Urothelium cell line (cell line): ENCODE results near the gene SDHAF1.

Experiments
- DNase-seq: peaks from one replicate; pipeline ENCODE4 v3.0.0; 2011; ENCODE audit warnings: low spot score, mixed read lengths
- FAIRE-seq: peaks from 2 replicates; lab custom pipeline; 2011; peaks lifted over from hg19 to GRCh38; lab: Jason Lieb, UNC

SDHAF1 gene

DNA sequence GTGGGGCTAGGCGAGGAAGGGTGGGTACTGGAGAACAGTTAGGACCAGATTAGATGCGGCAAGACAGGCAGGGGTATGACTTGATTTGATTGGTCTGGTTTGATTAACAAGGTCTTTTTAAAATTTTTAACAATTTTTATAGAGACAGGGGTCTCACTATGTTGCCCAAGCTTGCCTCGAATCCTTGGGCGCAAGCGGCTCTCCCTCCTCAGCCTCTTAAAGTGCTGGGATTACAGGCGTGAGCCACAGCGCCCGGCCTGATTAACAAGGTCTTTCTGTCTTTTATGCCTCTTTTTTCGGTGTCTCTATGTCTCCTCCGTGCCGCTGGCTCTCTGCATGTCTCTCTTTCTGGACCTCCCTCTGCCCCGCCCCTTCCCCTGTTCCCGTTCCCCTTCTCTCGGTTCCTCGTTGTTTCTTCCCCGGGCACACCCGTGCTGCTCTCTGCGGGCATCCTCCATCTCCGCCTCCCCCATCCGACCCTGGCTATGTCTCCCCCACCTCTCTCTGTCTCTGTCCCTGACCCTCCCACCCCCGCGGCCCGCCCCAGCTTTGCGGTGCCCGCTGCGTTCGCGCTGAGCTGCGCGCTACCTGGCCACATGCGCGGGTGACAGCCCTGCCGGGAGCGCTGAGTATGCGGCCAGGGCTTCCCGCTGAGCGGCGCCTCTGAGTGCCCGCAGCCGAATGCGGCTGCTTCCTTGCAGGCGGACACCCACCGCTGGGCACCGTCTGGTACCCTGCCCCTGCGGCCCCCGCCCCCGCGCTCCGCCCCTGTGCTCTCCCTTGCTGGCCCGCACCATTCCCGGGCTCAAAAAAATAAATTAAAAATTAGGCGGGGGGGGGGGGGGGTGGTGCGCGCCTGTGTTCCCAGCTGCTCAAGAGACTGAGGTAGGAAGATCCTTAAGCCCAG, 8.1 kb upstream of the SDHAF1 start:
- FAIRE-seq (peak; percentile 32), DNase-seq (peak; percentile 54)

DNA sequence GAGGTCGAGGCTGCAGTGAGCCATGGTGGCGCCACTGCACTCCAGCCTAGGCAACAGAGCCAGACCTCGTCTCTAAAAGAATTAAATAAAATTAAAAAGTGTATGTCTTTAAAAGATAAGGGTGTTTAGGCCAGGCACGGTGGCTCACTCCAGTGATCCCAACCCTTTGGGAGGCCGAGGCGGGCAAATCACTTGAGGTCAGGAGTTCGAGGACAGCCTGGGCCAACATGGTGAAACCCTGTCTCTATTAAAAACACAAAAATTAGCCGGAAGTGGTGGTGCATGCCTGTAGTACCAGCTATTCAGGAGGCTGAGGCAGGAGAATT, 7.5 kb upstream of the SDHAF1 start:
- DNase-seq (no peak), FAIRE-seq (no peak)

DNA sequence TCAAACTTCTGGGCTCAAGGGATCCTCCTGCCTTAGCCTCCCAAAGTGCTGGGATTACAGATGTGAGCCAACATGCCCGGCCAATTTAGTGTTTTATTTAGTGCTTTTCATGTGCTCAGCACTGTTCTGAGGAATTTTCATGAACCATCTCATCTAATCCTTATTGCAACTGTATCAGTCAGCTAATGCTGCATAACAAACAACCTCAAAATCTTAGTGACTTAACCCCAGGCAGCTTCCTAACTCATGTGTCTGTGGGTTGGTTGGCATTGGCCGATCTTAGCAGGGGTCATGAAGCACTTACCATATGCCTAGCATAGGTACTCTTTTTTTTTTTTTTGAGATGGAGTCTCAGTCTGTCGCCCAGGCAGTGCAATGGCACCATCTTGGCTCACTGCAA, 6.2 kb upstream of the SDHAF1 start:
- FAIRE-seq (no peak), DNase-seq (no peak)

DNA sequence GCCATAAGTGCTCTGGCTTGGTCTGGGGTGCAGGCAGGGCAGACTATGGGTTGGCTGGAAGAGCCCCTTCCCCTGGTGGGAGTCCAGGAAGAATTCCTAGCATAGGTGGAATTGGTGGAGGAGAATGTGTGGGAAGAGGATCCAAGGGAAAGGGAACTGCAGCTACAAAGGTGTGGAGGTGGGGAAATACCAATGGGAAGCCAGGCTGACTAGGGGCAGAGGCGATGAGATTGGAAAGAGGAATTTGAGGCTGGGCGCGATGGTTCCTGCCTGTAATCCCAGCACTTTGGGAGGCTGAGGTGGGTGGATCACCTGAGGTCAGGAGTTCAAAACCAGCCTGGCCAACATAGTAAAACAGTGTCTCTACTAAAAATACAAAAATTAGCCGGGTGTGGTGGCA, 4.8 kb upstream of the SDHAF1 start:
- no peak for FAIRE-seq
- DNase-seq: no peak

DNA sequence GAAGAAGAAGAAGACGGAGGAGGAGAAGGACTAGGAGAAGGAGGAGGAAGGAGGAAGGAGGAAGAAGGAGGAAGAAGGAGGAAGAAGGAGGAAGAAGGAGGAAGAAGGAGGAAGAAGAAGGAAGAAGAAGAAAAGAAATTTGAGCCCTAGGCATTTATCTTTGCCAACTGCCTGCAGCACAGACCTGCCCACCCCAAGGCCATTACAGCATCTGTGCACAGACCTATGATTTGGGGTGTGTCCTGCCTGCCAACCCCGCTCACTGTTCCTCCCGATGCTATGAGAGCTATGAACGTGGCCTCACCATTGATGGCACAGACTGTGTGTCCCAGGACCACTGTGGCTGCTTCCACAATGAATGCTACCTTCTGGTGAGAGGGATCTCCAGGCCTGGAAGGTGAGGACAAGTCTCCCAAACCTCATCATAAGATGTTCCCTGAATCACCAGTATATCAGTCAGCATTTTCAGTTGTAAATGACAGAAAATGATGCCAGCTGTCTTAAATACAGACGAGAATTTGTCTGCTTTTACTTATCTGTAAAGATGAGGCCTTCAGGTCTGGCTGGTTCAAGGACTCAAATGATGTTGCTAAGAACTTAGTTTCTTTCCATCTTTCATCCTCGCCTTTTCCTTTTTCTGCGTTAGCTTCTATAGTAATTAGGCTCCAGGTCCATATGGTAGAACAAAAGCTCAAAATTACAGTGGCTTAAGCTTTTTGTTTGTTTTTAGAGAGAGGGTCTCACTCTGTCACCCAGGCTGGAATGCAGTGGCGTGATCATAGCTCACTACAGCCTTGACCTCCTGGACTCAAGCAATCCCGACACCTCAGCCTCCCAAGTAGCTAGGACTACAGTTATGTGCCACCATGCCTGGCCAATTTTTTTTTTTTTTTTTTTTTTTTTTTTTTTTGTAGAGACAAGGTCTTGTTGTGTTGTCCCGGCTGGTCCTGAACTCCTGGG, 3.9 kb upstream of the SDHAF1 start:
- DNase-seq (no peak), FAIRE-seq (no peak)

DNA sequence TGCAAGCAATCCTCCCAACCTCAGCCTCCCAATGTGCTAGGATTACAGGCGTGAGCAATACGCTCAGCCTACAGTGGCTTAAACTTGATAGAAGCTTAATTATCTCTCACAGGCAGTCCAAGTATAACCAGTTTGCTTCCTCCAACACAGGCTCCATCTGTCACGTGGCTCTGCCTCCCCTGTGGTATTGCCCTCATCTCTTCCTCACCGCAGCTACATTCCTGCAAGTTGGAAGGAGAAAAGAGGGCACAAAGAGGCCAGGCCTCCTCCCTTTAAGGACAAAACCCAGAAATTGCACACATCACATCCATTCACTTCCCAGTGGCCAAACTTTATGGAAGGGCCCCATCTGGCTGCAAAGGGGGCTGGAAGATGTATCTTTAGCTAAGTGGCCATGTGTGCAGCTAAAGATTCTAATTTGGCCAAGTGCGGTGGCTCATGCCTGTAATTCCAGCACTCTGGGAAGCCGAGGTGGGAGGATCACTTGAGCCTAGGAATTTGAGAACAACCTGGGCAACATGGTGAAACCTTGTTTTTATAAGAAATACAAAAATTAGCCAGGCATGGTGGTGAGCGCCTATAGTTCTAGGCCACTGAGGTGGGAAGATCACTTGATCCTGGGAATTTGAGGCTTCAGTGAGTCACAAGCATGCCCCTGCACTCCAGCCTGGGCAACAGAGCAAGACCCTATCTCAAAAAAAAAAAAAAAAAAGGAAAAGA, 3.1 kb upstream of the SDHAF1 start:
- FAIRE-seq: no peak
- no peak for DNase-seq

DNA sequence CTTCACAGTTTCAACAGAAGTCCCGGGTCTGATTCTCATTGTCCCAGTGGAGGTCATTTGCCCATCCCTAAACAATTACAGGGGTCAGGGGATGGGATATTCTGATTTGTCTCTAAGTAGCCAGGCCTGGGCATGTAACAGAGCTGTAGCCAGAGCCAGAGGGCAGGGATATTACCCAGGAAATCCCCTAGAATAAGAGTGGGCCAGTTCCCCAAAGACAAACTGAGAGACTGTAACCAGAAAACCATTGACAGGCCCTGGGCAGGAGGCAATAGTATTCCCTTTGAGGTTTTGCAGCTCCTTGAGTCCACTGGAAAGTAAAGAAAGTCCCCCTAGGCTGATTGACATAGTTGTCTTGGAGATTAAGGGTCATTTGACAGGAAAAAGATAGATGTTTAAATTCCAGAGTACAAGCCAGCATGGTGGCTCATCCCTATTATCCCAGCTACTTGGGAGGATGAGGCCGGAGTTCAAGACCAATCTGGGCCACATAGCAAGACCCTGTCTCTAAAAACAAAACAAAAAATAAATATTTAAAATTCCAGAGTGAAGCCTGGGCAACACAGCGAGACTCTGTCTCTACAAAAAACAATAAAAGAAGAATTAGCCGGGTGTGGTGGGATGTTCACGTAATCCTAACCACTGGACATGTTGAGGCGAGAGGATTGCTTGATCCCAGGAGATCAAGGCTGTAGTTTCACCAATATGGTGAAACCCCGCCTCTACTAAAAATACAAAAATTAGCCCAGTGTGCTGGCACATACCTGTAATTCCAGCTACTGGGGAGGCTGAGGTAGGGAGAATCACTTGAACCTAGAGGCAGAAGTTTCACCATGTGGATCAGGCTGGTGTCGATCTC, 1.9 kb upstream of the SDHAF1 start:
- DNase-seq (no peak), FAIRE-seq (no peak)

DNA sequence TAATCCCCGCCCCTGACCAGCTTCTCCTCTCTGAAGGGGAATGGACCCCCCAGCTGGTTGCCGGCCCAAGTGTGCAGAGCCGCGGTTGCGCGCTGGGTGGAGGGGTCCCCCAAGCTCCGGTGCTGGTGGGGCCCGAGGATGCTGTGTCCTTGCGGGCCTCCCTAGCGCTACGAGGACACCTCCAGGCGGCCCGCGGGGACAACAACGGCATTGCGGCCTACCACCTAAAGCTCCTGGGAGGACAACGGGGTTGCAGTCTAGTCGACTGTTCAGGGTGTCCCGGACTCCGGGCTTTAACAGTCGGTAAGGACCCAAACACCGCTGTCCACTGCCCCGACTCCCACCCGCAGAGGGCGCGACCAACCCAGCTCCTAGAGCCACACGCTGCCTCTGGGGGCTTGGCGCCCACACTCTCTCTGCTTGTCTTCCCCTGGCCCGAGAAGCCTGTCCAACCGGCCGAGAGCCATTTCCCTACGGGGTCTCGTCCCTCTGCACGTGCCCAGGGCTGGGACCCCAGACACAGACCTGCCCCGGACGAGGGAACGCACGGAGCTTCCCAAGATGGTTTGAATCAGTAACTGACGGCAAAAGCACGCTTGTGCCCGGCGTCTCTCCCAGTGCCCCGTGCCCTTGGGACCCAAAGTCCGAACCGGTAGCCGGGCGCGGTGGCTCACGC, 927 bp upstream of the SDHAF1 start:
- DNase-seq: no peak
- no peak for FAIRE-seq

DNA sequence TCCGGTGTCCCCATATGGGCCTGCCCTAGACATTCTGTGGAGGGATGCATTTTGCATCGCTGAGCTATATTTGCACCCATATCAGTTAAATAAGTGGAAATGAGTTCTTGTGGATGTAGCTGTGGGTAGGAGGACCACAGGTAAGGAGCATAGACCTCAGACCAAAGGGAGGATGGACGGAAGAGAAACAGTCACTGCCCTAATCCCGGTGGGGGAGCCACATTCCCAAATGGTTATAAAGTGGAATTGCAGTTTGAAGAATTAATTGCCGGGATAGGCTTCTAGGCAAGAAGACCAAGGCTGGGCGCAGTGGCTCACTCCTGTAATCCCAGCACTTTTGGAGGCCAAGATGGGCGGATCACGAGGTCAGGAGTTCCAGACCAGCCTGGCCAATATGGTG, 1.8 kb downstream of the SDHAF1 start:
- FAIRE-seq (no peak), DNase-seq (no peak)

DNA sequence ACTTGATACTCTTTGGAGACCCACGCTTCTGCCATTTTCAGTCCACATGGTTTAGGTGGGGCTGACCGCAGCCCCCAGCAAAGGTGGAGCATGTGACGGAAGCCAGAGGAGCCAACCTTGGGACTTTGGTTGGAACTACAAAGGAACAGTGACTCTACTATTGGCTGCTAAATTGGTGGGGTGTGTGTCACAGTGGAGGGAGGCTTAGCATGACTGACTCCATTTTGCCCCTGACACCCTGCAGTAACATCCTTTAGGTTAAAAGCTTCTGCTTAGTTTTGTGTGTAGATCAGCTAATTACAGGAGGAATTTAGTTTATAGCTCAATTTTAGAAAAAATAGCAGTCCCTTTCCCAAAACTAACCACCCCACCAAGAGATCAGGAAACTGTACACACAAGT, 6.6 kb downstream of the SDHAF1 start:
- DNase-seq (no peak), FAIRE-seq (no peak)

DNA sequence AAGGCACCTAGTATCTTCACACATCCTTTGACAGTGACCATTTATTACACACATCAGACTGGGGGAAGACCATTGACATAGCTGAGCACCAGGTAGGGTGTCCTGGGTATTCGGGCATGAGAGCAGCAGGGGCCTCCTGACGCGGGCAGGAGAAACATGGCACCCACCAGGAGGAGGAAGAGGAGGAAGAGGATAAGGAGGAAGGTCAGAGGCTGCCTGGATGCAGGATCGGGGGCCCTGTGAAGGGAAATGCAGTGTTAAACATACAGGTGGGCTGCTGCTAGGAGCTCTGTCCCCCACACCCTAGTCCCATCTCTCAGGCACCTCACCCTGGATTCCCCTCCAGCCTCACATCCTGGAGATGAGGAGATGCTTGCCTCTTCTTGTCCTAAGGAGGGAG, 8.3 kb downstream of the SDHAF1 start:
- no peak for FAIRE-seq
- DNase-seq: no peak

DNA sequence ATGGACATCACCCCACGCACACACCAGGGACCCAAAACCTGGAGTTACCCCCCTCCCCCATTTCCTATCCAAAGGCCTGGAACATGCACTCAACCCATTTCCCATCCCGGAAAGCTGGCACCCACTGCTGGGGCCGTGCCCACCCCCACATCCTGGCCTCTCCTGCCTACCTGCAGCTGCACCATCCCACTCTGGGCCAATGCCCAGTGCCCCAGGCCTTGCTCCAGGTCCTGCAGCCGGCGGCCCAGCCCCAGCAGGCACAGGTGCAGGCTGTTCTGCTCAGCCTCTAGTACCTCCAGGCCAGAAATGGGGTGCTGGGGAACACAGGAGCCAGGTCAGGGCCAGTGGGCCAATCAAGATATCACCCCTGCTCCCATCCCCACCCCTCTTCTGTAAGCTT, 12.0 kb downstream of the SDHAF1 start:
- FAIRE-seq (no peak), DNase-seq (no peak)

DNA sequence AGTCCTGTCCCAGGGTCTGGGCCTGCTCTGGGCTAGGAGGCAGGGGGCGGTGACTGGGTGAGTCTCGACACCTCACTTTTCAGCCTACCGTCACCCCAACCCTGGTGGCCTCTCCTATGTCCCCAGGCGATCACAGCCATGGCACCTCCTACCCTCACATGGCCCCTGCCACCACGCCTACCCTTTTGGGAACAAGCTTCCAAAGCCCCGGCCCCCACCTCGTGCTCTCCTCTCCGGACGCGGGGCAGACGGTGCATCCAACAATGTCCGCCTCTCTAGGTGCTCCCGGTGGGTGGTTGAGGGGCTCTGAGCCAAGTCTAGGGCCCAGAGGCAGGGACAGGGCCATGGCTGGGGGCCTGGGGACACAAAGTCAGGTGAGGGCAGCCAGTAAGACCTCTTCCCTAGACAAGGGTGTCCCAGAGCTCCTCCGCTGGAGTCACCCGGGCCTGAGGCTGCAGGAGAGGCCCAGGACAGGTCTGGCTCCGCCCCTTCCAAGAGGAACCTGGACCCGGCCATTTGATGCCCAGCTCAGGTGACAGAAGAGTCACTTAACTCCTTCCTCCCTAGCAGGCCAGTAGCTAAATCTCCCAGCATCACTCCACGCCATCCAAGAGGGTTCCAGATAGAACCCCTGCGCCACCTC, 13.5 kb downstream of the SDHAF1 start, which contains the start of gene SYNE4:
TSS of gene SYNE4 (minus strand) at position 478 of the 643 bp plus-strand sequence. CDS start at position 346, 132 bp downstream.
- FAIRE-seq (no peak), DNase-seq (no peak)

DNA sequence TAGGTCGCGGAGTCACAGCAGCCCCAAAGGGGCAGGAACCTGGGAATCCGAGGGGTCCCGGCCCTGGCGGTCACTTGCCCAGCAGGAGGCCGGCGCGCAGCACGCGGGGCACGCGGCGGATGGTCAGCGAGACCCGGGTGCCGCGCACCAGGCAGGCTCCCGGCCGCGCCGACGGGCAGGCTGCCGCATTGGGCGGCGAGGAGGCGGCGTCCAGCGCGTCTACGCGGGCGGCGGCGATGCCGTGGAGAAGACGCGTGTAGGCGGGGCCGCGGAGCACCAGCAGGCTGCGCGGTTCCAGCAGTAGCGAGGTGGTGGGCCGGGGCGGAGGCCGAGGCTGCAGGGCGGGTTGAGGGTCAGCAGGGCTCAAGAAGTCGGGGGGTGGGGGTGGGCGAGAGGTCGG, 14.2 kb downstream of the SDHAF1 start:
- no peak for FAIRE-seq
- no peak for DNase-seq

DNA sequence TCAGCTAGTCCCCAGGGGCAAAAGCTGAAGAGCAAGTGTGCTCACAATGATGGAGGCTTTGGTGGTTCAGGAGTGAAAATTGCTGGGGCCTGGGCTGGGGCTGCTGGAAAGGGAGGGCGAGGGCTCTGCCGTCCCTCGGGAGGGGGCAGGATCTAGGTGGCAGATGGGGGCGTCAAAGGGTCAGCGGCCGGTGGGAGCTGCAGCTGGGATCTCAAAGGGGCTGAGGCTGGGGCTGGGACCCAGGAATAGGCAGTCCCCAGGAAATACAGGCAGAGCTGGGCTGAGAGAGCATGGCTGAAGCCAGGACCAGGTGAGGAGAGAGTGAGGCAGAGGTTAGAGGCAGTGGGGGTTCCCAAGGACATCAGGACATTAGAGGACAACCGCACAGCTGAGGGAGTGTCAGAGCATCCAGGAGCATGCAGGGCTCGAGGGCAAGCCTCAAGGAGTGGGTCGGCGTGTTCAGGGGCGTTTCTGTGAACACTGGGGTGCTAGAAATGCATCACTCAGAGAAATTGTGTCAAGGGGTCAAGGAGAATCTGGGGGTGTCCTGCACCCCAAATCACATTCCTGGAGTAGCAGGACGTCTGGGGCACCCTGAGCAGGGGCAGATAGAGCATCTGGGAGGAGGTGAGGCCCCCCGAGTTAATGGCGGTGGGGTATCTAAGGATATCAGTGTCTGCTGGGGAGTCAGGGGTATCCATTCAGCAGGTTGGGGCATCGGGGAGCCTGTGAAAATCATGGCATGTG, 14.8 kb downstream of the SDHAF1 start:
- FAIRE-seq: no peak
- DNase-seq: no peak

DNA sequence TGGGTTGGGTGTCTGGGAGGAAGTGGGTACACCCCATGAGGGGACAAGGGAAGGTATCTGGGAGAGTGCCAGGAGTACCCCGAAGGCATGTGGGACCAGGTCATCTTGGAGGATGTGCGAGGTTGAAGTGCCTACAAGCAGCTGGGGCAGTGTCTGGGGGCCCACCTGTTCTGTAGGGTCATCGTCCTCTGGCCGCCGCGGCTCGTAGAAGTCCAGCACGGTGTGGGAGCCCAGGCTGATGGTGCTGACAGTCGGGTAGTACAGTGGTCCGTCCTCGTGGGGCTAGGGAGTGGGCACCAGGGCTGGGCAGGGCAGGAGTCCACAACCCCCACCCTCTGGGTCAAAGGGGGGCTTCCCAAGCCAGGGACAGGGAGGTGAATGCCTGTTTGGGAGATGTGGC, 15.4 kb downstream of the SDHAF1 start:
- DNase-seq: no peak
- no peak for FAIRE-seq

DNA sequence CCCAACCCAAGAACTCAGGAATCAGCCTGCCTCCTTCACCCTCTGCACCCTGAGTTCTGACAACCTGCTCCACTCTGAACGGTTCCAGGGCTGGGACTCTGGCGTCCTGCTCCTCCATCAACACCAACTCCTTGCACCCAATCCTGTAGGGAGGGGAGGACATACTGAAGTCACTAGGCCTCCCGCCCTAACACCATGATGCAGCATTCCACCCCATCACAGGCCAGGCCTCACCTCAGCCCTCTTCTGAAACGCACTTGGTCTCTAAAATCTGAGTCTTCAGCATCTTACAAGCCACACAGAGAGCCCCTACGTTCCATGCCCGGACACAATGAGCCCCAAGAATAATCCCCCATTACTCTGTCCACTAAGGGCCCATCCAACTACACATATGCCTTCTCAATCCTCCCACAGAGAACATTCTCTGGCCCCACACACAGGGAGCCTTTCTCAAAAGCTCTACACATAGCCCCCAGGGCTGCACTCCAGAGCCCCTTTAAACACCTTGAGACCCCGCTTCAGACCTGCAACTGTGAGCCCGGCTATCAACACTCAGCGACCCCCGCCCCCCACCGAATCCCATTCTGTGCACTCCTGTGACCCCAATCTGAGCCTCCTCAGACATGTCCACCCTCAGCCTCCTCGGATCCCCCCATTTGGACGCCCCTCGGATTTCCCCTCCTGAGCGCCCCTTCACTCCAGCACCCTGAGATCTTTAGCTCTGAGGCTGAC, 18.5 kb downstream of the SDHAF1 start:
- FAIRE-seq (no peak), DNase-seq (no peak)
